HG02798 (cell line): Measurements from ENCODE around the gene ADAMTS17.

Experiments
- ATAC-seq: cut with Tn5 transposase; IDR thresholded peaks from one replicate; pipeline ENCODE4 v1.9.1; 2021; ENCODE audit warnings: mild to moderate bottlenecking; ENCODE audit not compliant: unreplicated experiment, poor library complexity

The ADAMTS17 gene

GRCh38 chr15:100114571-100114970, 227.2 kb downstream of the ADAMTS17 start:
- no peak for ATAC-seq

GRCh38 chr15:100114100-100114499, 227.7 kb downstream of the ADAMTS17 start:
- ATAC-seq, result no peak

- ATAC-seq, result no peak
These were observed 228.3 kb downstream of the ADAMTS17 start for GRCh38 chr15:100113351-100114080.

GRCh38 chr15:100112636-100113305, 229.0 kb downstream of the ADAMTS17 start:
- ATAC-seq, result no peak

GRCh38 chr15:100112061-100112420, 229.7 kb downstream of the ADAMTS17 start:
- no peak for ATAC-seq

GRCh38 chr15:100111125-100112060, 230.4 kb downstream of the ADAMTS17 start:
- ATAC-seq, result no peak

GRCh38 chr15:100109486-100110035, 232.2 kb downstream of the ADAMTS17 start:
- no peak for ATAC-seq

GRCh38 chr15:100108846-100109245, 232.9 kb downstream of the ADAMTS17 start:
- ATAC-seq, result no peak

- no peak for ATAC-seq
These were observed 233.4 kb downstream of the ADAMTS17 start for GRCh38 chr15:100108346-100108745.

GRCh38 chr15:100107606-100108225, 234.1 kb downstream of the ADAMTS17 start:
- no peak for ATAC-seq

- ATAC-seq, result no peak
These were observed 234.6 kb downstream of the ADAMTS17 start for GRCh38 chr15:100107151-100107550.

GRCh38 chr15:100106732-100107131, 235.0 kb downstream of the ADAMTS17 start:
- no peak for ATAC-seq

- no peak for ATAC-seq
These were observed 236.7 kb downstream of the ADAMTS17 start for GRCh38 chr15:100105101-100105500.

- ATAC-seq, result no peak
These were observed 237.5 kb downstream of the ADAMTS17 start for GRCh38 chr15:100104245-100104644.

GRCh38 chr15:100103828-100104227, 237.9 kb downstream of the ADAMTS17 start:
- no peak for ATAC-seq

GRCh38 chr15:100101426-100102089, 240.2 kb downstream of the ADAMTS17 start:
- no peak for ATAC-seq

- no peak for ATAC-seq
These were observed 240.8 kb downstream of the ADAMTS17 start for GRCh38 chr15:100100926-100101325.

GRCh38 chr15:100099976-100100375, 241.8 kb downstream of the ADAMTS17 start:
- ATAC-seq, result no peak

GRCh38 chr15:100098705-100099104, 243.1 kb downstream of the ADAMTS17 start:
- ATAC-seq, result no peak
